ENCODE results near the gene PATJ. TPM values are rescaled to one million over a fixed set of nuclear protein-coding genes. Genes with fewer than 3 reads are reported as not detected.
A peak's percentile ranks its signal among the peaks of the same experiment; 100 is the strongest.
"Not testable (repeated sequence)": the region's sequence is repeated elsewhere in the genome, so short reads cannot be mapped to it uniquely, and the experiment has no call there.

The PATJ gene
- total RNA-seq, 1 donor from 2014 or later, result 5.0 TPM

GRCh38 chr1:61816191-61816590 lies 73.9 kb downstream of the PATJ start:
- no peak for DNase-seq (ENCODE audit: extremely low read depth, low read depth, low spot score)

DNA sequence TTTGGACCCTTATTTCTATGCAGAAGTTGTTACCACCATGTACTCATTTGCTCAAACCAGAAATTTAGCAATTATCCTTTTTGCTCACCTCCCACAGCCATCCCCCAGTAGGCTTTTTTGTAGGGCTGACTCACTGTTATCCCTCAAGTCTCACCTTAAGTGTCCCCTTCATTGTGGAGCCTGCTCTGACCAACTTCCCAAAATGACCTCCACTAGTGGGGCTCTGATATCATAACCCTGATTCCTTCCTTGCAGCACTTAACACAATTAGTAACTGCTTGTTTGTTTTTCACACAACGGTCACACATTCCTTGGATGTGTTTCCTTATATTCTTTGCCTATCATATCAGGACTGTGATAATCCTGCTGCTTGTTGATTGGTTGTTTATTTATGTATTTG lies 76.7 kb downstream of the PATJ start:
- DNase-seq (ENCODE audit: extremely low read depth, low read depth, low spot score), result no peak

GRCh38 chr1:61819421-61819820 lies 77.1 kb downstream of the PATJ start:
- no peak for DNase-seq (ENCODE audit: extremely low read depth, low read depth, low spot score)

DNA sequence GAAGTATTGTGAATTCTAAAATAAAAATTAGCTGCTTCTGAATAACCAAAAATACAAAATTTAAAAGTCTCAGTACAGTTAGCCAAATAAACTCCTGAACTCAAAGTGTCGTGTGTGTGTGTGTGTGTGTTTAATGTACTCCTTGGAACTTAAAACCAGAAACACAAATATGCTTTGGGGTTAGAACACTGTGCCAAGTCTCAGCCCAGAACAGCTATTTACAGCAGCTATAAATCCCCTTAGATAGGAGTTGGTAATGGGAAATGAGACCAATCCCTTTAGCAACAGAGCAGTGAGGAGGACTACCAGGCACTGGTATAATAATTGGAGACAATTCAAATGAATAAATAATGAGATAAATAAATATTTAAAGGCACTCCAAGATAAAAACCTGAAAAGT lies 83.1 kb downstream of the PATJ start:
- no peak for DNase-seq (ENCODE audit: extremely low read depth, low read depth, low spot score)

GRCh38 chr1:61828805-61829204 lies 86.5 kb downstream of the PATJ start:
- DNase-seq (ENCODE audit: extremely low read depth, low read depth, low spot score), result no peak

DNA sequence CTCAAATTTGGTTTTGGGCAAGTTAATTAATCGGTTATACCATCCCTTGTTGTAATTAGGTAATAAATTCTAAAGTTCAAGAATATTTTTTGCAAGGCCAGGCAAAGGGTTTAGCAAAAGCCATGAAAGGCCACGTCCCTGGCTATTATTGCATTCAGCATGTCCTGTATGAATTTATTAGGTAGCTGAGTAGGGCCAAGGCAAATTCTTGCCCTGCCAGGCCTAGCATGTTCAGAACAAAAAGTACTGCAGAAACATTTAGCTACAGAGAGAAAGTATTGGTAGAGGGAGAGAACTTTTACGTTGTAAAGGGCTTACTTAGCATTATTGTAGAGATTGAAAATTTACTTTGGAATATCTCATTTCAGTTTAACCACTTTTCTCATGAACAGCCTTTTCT lies 94.4 kb downstream of the PATJ start:
- DNase-seq (ENCODE audit: extremely low read depth, low read depth, low spot score), result no peak

GRCh38 chr1:61837607-61838006 lies 95.3 kb downstream of the PATJ start:
- DNase-seq (ENCODE audit: extremely low read depth, low read depth, low spot score), result not testable (repeated sequence)

- DNase-seq (ENCODE audit: extremely low read depth, low read depth, low spot score), result no peak
Observed at GRCh38 chr1:61839679-61840078, 97.4 kb downstream of the PATJ start.

GRCh38 chr1:61842036-61842435 lies 99.8 kb downstream of the PATJ start:
- no peak for DNase-seq (ENCODE audit: extremely low read depth, low read depth, low spot score)

GRCh38 chr1:61842863-61843514 lies 100.7 kb downstream of the PATJ start:
- DNase-seq (ENCODE audit: extremely low read depth, low read depth, low spot score), result no peak

DNA sequence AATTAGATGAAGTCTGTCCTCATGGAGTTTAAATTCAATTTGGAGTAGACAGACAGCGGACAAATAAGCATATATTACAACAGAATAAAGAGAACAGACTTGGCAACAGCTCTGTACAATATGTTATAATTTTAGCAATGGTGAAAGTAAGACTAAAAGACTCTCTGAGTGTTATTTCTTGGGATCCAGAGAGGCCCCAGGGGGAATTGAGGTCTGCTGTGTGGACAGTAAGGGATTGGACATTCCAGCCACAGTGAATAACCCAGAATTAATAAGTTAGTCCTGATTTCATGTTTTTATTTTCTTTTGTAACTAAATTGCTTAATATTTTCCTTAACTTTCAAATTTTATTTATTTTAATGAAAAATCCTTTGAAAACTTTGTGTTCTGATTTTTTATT lies 101.7 kb downstream of the PATJ start:
- DNase-seq (ENCODE audit: extremely low read depth, low read depth, low spot score), result no peak

- DNase-seq (ENCODE audit: extremely low read depth, low read depth, low spot score), result not testable (repeated sequence)
Observed at GRCh38 chr1:61844664-61845063, 102.4 kb downstream of the PATJ start.

- DNase-seq (ENCODE audit: extremely low read depth, low read depth, low spot score), result no peak
Observed at GRCh38 chr1:61851235-61851634, 109.0 kb downstream of the PATJ start.

DNA sequence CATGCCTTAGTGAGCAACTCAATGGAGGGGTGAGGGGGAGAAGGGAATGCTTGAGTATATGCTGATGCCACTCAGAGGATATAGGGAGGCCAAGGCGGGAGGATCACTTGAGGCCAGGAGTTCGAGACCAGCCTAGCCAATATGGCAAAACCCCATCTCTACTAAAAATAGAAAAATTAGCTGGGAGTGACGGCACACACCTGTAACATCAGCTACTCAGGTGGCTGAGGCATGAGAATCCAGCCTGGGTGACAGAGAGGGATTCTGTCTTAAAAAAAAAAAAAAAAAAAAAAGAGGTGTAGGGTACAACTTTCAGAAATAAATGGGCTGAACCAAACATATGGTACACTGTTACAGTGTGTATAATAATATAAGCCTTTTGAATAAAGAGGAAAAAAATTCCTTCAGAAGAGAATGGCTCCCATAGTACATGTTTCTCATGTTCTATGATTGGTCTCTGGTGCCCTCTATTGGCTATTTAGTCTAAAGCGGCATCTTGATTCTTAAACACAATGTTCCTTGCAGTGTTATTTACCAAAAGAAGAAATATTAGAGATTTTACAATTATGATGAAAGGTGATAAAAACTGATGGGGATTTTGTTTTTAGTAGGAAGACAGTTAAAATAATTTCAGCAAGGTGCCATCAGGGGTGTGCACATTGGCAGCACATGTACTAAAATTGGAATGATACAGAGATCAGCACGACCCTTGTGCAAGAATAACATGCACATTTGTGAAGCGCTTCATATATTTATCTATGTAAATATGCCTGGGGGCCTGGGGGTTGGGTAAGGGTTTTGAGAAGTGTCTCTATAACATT lies 109.8 kb downstream of the PATJ start:
- DNase-seq (ENCODE audit: extremely low read depth, low read depth, low spot score), result peak; percentile 78

GRCh38 chr1:61852670-61853015 lies 110.4 kb downstream of the PATJ start:
- DNase-seq (ENCODE audit: extremely low read depth, low read depth, low spot score), result no peak

DNA sequence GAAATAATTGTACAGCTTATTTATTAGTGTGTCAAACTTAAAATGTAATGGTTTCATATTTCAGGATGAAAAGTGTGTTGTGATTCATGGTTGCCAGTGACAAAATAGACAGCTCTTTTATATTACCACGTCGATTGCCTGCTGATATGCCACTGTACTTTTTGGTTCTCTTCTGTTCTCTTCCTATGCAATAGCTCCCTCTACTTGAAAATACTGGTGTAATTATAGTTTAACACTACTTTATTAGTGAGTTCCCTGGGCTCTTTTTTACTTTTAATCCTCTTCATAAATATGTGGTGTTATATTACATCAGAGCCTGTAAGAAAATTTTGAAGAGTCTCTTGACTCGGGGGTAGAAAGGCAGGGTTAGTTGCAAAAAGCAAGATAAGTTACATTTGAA lies 111.3 kb downstream of the PATJ start:
- no peak for DNase-seq (ENCODE audit: extremely low read depth, low read depth, low spot score)

GRCh38 chr1:61864489-61864888 lies 122.2 kb downstream of the PATJ start:
- DNase-seq (ENCODE audit: extremely low read depth, low read depth, low spot score), result no peak

DNA sequence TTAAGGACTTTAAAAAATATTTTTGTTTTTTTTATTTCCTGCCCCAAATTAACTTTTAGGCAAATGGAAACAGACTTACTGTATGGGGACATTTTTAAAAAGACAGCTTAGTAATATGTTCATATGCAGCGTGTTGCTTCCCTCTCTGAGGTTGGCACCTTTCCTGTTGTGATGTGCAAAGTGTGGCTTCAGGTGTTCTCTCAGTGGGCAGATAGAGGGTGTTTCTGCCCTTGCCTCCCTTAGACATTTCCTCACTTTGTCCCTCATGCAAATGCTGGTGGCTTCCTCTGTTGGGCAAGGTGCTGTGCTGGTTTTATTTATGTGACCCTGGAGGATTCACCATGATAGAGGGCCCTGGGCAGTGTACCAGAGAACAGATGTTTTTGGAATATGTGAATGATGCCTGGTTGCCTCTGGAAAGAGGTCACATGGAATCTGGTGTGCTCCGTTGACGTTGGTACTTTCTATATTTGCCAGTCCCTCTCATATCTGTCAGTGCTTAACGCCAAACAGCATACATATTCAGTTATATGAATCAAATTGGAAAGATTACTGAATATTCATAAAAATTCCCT lies 123.5 kb downstream of the PATJ start:
- no peak for DNase-seq (ENCODE audit: extremely low read depth, low read depth, low spot score)

GRCh38 chr1:61869691-61870109 lies 127.4 kb downstream of the PATJ start:
- DNase-seq (ENCODE audit: extremely low read depth, low read depth, low spot score), result no peak

GRCh38 chr1:61872206-61872605 lies 129.9 kb downstream of the PATJ start:
- DNase-seq (ENCODE audit: extremely low read depth, low read depth, low spot score), result no peak

DNA sequence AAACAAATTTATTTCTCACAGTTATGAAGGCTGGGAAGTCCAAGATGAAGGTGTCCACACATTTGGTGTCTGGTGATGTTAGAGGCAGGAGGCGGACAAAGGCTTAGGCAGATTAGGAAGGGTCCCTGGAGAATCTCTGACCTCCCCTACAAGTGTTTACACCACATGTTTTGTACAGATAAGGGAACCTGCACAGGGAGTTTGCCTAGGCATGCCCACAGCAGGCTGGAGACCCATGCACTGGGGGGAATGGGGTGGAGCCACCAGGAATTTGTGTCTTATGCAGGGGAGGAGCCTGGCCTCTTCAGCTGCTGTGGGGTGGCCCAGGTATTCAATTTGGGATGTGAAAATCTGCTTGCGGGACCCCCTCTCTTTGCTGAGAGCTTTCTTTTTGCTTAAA lies 131.3 kb downstream of the PATJ start:
- no peak for DNase-seq (ENCODE audit: extremely low read depth, low read depth, low spot score)

DNA sequence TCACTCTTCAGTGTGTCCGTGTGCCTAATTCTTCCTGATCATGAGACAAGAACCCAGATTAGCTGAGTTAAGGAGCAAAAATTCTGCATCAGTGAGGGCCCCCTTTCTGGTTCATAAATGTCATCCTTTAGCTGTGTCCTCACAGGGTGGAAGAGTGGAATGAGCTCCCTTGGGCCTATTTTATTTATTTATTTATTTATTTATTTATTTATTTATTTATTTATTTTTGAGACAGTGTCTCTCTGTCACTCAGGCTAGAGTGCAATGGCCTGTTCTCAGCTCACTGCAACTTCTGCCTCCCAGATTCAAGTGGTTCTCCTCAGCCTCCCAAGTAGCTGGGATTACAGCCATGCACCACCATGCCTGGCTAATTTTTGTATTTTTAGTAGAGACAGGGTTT lies 131.7 kb downstream of the PATJ start:
- no peak for DNase-seq (ENCODE audit: extremely low read depth, low read depth, low spot score)

Data from glomerular endothelial cell (primary cell).